AG04450 (cell line): ENCODE data around the gene LITAF. TPM values are rescaled to one million over a fixed set of nuclear protein-coding genes. Genes with fewer than 3 reads are reported as not detected.
A peak's percentile ranks its signal among the peaks of the same experiment; 100 is the strongest.

Source experiments
- CTCF ChIA-PET: fragments of 300-600, 350-600 bp; formaldehyde crosslinking; extraction: SDS; loops from one replicate; lab custom pipeline; 2022; ENCODE audit warnings: antibody characterized with exemption, inconsistent platforms; lab: Charles Lee
- POLR2A ChIA-PET: fragments of 350-600 bp; formaldehyde crosslinking; extraction: SDS; loops from one replicate; lab custom pipeline; 2021; ENCODE audit warnings: antibody characterized with exemption, inconsistent platforms; lab: Yijun Ruan, JAX
- DNase-seq: peaks from one replicate; pipeline ENCODE4 v3.0.0-alpha.2; 2011; ENCODE audit warnings: low read depth, low spot score
- H3K27ac ChIP-seq: one replicate; pipeline ENCODE4 v1.5.1; 2012; ENCODE audit warnings: low read depth, low read length, control low read depth
- H3K27me3 ChIP-seq: one replicate; pipeline ENCODE4 v1.6.0; 2012; ENCODE audit warnings: low read length; ENCODE audit not compliant: control insufficient read depth, insufficient read depth
- H3K4me3 ChIP-seq: 2 replicates; pipeline ENCODE4 v1.5.1; 2011; ENCODE audit warnings: mild to moderate bottlenecking, low read depth, low read length, control low read depth
- H3K9me3 ChIP-seq: 2 replicates; pipeline ENCODE4 v1.5.1; 2012; ENCODE audit warnings: low read length; ENCODE audit not compliant: control insufficient read depth, insufficient read depth
- CTCF ChIP-seq: IDR thresholded peaks from 2 replicates; pipeline ENCODE4 v1.5.1; 2011; ENCODE audit warnings: low read depth, low read length, control low read depth, inconsistent platforms
- polyA plus RNA-seq: library from polyadenylated mRNA; depleted of rRNA; stranded (reverse); fragments of >200 nt; gene quantifications from 2 replicates; pipeline ENCODE4 v1.2.3, GENCODE V29; 2011

Gene LITAF
- polyA plus RNA-seq, 1 experiment = 190 TPM

- no peak for TF ChIP-seq CTCF
- no peak for DNase-seq
- CTCF ChIA-PET = interaction anchor here (0.6 kb wide), 1 partner anchor 289 kb away, joined by 4 read pairs; no protein-coding TSS in a partner anchor
- POLR2A ChIA-PET = no interaction called here
- no peak overlapping the region for H3K27ac ChIP-seq
- no peaks in the 10 kb centered on the region for H3K27me3 ChIP-seq
- H3K4me3 ChIP-seq = no peak overlapping the region
- peaks cover 6% of the 10 kb centered on the region for H3K9me3 ChIP-seq
These were observed 35.8 kb downstream of the LITAF start for GRCh38 chr16:11550791-11551498.

GRCh38 chr16:11547118-11547916 is 39.4 kb downstream of the LITAF start:
- DNase-seq = no peak

GRCh38 chr16:11546608-11547061 is 40.1 kb downstream of the LITAF start:
- peak overlapping the region; percentile 13 for H3K27ac ChIP-seq
- ChIA-PET CTCF (interaction anchor here (1.2 to 2.3 kb wide), 2 partner anchors 14 to 94 kb away, joined by 4 to 7 read pairs; no protein-coding TSS in a partner anchor), POLR2A (interaction anchor here (0.7 to 1.6 kb wide), 2 partner anchors 37 to 94 kb away, joined by 3 read pairs; no protein-coding TSS in a partner anchor)
- DNase-seq = peak; percentile 59
- 0 out of 2 replicates have a peak, but pooled peaks cover 4% of the 10 kb centered on the region for H3K9me3 ChIP-seq
- H3K4me3 ChIP-seq = no peak overlapping the region
- no peaks in the 10 kb centered on the region for H3K27me3 ChIP-seq
- TF ChIP-seq CTCF = no peak

More at GRCh38 chr16:11547118-11547916, 39.4 kb downstream of the LITAF start:
- Histone ChIP-seq H3K27me3 (no peaks in the 10 kb centered on the region), H3K4me3 (no peak overlapping the region), H3K9me3 (0 out of 2 replicates have a peak, but pooled peaks cover 4% of the 10 kb centered on the region), H3K27ac (peak overlapping the region; percentile 12)
- TF ChIP-seq CTCF = no peak
- CTCF ChIA-PET = interaction anchor here (0.7 to 2.3 kb wide), 4 partner anchors 12 to 168 kb away, joined by 3 to 7 read pairs (median 4); no protein-coding TSS in a partner anchor
- POLR2A ChIA-PET = interaction anchor here (1.6 kb wide), 1 partner anchor 93 kb away, joined by 3 read pairs; no protein-coding TSS in a partner anchor

- no peaks in the 10 kb centered on the region for H3K9me3 ChIP-seq
- no peaks in the 10 kb centered on the region for H3K27me3 ChIP-seq
- no peak for DNase-seq
- POLR2A ChIA-PET = no interaction called here
- H3K4me3 ChIP-seq = no peak overlapping the region
- no peak for TF ChIP-seq CTCF
- no peak overlapping the region for H3K27ac ChIP-seq
- CTCF ChIA-PET = no interaction called here
These were observed 42.9 kb downstream of the LITAF start for GRCh38 chr16:11543661-11544393.
